Epithelial cell of proximal tubule (primary cell): ENCODE results near the gene CNTN5. TPM values are rescaled to one million over a fixed set of nuclear protein-coding genes. Genes with fewer than 3 reads are reported as not detected.

Experiments used
- DNase-seq: peaks from one replicate; pipeline ENCODE4 v3.0.0-alpha.2; 2011; ENCODE audit warnings: low read depth
- H3K4me3 ChIP-seq: 2 replicates; pipeline ENCODE4 v1.5.1; 2011; ENCODE audit warnings: low read depth, mild to moderate bottlenecking, low read length
- CTCF ChIP-seq: conservative IDR thresholded peaks from 2 replicates; pipeline ENCODE4 v1.5.1; 2012; ENCODE audit warnings: low read depth, mild to moderate bottlenecking, low read length
- total RNA-seq: library from RNA; depleted of rRNA; stranded (reverse); fragments of >200 nt; gene quantifications from 2 replicates; pipeline ENCODE4 v1.2.3, GENCODE V29; 2015

Gene CNTN5
- total RNA-seq, 1 donor from 2014 or later = not detected

GRCh38 chr11:99593197-99593596 lies 572.4 kb downstream of the CNTN5 start:
- no peak for DNase-seq
- TF ChIP-seq CTCF = no peak
- H3K4me3 ChIP-seq = no peak overlapping the region

- H3K4me3 ChIP-seq = no peak overlapping the region
- no peak for TF ChIP-seq CTCF
- DNase-seq = no peak
These were observed 580.4 kb downstream of the CNTN5 start for GRCh38 chr11:99601179-99601578.

DNA sequence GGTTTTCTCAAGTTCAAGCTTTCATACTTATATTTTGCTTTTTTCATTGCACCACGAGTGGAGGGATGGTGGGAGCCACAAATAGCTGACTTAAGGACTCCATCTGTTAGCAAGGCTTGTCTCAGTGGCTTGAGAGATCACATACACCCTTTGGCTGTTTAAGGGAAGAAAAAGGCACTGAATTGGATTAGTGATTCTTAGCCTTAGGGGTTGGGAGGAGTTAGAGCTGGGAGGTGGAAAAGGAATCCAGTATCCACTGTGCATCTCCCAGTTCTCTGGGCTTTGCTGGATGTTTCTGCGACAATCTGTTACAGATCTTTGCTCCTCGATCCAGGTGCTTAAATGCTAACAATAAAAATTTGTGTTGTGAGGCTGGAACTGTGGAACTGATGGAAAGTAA lies 593.6 kb downstream of the CNTN5 start:
- no peak overlapping the region for H3K4me3 ChIP-seq
- no peak for TF ChIP-seq CTCF
- DNase-seq = no peak

GRCh38 chr11:99630629-99631028 lies 609.9 kb downstream of the CNTN5 start:
- no peak overlapping the region for H3K4me3 ChIP-seq
- no peak for TF ChIP-seq CTCF
- DNase-seq = no peak

- no peak overlapping the region for H3K4me3 ChIP-seq
- no peak for DNase-seq
- no peak for TF ChIP-seq CTCF
These were observed 610.9 kb downstream of the CNTN5 start for GRCh38 chr11:99631618-99632017.

- no peak for TF ChIP-seq CTCF
- no peak overlapping the region for H3K4me3 ChIP-seq
- DNase-seq = no peak
These were observed 612.2 kb downstream of the CNTN5 start for GRCh38 chr11:99632969-99633368.

DNA sequence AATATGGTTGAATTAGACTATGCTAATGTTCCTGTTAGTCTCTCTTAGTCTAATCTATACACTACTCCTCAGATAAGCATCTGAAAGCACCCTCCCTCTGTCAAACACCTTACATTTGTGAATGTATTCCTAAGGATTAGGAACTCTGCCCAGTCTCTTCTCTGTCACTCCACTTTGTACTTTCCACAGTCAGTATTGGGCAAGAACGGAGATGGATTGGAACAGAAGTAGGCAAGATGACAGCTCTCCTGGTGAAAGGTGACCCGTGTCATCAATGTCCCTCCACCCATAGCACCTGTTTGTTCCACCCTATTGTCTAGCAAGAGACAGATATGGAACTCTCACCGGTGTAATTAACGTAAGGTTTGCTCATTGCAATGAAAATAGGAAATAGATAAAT lies 613.8 kb downstream of the CNTN5 start:
- no peak for DNase-seq
- no peak for TF ChIP-seq CTCF
- H3K4me3 ChIP-seq = no peak overlapping the region
